GM12874 (cell line): Measurements from ENCODE around the gene SPRY4.

Experiments
- TF ChIP-seq, protein P1 (sequence below): IDR thresholded peaks from 2 replicates; pipeline ENCODE4 v1.5.1; 2011; ENCODE audit warnings: low read depth, mild to moderate bottlenecking, control low read depth, low read length, moderate library complexity; ENCODE audit not compliant: insufficient read depth

SPRY4 gene

GRCh38 chr5:142306077-142306502, 18.7 kb downstream of the SPRY4 start:
- TF ChIP-seq, protein P1, sequence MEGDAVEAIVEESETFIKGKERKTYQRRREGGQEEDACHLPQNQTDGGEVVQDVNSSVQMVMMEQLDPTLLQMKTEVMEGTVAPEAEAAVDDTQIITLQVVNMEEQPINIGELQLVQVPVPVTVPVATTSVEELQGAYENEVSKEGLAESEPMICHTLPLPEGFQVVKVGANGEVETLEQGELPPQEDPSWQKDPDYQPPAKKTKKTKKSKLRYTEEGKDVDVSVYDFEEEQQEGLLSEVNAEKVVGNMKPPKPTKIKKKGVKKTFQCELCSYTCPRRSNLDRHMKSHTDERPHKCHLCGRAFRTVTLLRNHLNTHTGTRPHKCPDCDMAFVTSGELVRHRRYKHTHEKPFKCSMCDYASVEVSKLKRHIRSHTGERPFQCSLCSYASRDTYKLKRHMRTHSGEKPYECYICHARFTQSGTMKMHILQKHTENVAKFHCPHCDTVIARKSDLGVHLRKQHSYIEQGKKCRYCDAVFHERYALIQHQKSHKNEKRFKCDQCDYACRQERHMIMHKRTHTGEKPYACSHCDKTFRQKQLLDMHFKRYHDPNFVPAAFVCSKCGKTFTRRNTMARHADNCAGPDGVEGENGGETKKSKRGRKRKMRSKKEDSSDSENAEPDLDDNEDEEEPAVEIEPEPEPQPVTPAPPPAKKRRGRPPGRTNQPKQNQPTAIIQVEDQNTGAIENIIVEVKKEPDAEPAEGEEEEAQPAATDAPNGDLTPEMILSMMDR: no peak

DNA sequence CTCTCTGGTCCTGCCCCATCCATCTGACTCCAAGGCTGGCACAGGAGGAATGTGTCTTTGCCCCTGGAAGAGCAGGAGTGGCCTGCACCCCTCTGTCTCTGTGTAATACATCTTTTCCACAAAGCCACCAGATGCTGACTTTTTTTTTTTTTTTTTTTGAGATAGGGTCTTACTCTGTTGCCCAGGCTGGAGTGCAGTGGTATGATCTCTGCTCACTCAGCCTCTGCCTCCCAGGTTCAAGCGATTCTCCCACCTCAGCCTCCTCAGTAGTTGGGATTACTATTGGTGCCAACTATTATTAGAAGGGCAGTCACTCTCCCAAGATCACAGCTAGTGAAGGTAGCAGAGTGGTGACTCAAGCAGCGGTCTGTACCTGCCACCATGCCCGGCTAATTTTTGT, 19.6 kb downstream of the SPRY4 start:
- TF ChIP-seq, protein P1: no peak

GRCh38 chr5:142304013-142304701, 20.7 kb downstream of the SPRY4 start:
- TF ChIP-seq, protein P1: no peak

- TF ChIP-seq, protein P1: no peak
Measured at GRCh38 chr5:142303565-142303964, 21.3 kb downstream of the SPRY4 start.

- TF ChIP-seq, protein P1: no peak
Measured at GRCh38 chr5:142301540-142301939, 23.3 kb downstream of the SPRY4 start.

- TF ChIP-seq, protein P1: no peak
Measured at GRCh38 chr5:142300677-142301076, 24.1 kb downstream of the SPRY4 start.

DNA sequence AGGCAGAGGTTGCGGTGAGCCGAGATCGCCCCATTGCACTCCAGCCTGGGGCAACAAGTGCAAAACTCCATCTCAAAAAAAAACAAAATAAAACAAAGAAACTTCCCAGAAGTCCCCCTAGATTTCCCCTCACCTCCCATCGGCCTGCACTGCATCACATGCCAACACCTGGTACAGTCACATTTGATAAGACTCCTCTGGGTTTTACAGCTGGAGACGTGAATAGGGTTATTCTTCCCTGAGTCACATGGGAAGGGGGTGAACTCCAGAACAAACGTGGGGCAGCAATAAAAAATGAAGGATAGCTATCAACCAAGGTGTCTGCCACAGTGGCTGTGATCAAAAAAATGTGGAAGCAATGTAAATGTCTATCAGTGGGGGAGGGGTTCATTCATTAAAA, 26.0 kb downstream of the SPRY4 start:
- TF ChIP-seq, protein P1: no peak

GRCh38 chr5:142296914-142297417, 27.9 kb downstream of the SPRY4 start:
- TF ChIP-seq, protein P1: no peak
